Panc1 (cell line): ENCODE data around the gene JUN. TPM values are rescaled to one million over a fixed set of nuclear protein-coding genes. Genes with fewer than 3 reads are reported as not detected.

ENCODE experiments used
- ATAC-seq: fragments of 200-7000 bp; cut with Tn5 transposase; 2 replicates; pipeline ENCODE4 v1.9.1; 2020; ENCODE audit warnings: mild to moderate bottlenecking, moderate library complexity
- BruUV-seq: library from RNA; stranded (reverse); fragments of 400-500 nt; replicated peaks from 2 replicates; lab custom pipeline; 2021; lab: Mats Ljungman, UMichigan
- CTCF ChIA-PET: fragments of 300-600 bp; sonication (Branson Sonifier 250); formaldehyde crosslinking; loops from one replicate; lab custom pipeline; 2022; ENCODE audit warnings: antibody characterized with exemption; lab: Charles Lee
- POLR2A ChIA-PET: fragments of 300-600 bp; sonication (Branson Sonifier 250); formaldehyde crosslinking; loops from one replicate; lab custom pipeline; 2022; ENCODE audit warnings: antibody characterized with exemption; lab: Charles Lee
- DNase-seq: peaks from one replicate; pipeline ENCODE4 v3.0.0-alpha.2; 2010; ENCODE audit warnings: low read depth, low spot score
- H3K27ac ChIP-seq: 2 replicates; pipeline ENCODE4 v1.5.1; 2011; ENCODE audit warnings: mild to moderate bottlenecking, low read length, inconsistent platforms
- H3K27me3 ChIP-seq: fragments of 200-500 bp; sonication (Bioruptor generic); 2 replicates; pipeline ENCODE4 v1.6.0; 2014; ENCODE audit warnings: low read length, inconsistent platforms; ENCODE audit not compliant: control insufficient read depth, insufficient read depth
- H3K36me3 ChIP-seq: fragments of 200-500 bp; sonication (Bioruptor generic); 2 replicates; pipeline ENCODE4 v1.5.1; 2014; ENCODE audit warnings: inconsistent platforms, mild to moderate bottlenecking, low read length, moderate library complexity; ENCODE audit not compliant: control insufficient read depth, insufficient read depth
- H3K4me1 ChIP-seq: 2 replicates; pipeline ENCODE4 v1.5.1; 2011; ENCODE audit warnings: inconsistent platforms, mild to moderate bottlenecking, low read length, moderate library complexity; ENCODE audit not compliant: control insufficient read depth, insufficient read depth
- H3K4me3 ChIP-seq, 2 experiments: 2 replicates each; pipeline ENCODE4 v1.5.1; 2011 to 2012; ENCODE audit warnings: low read depth in 2 of 2, low read length in 2 of 2, mild to moderate bottlenecking in 2 of 2, inconsistent platforms in 1 of 2, moderate library complexity in 1 of 2
- H3K9me3 ChIP-seq: fragments of 200-500 bp; sonication (Bioruptor generic); 2 replicates; pipeline ENCODE4 v1.5.1; 2014; ENCODE audit warnings: low read depth, mild to moderate bottlenecking, inconsistent platforms, low read length, moderate library complexity; ENCODE audit not compliant: control insufficient read depth, insufficient read depth
- POLR2AphosphoS5 ChIP-seq: IDR thresholded peaks from 2 replicates; pipeline ENCODE4 v1.6.1; 2012; ENCODE audit warnings: mild to moderate bottlenecking, low read depth, low read length, moderate library complexity
- SIN3A ChIP-seq: IDR thresholded peaks from 2 replicates; pipeline ENCODE4 v1.6.1; 2012; ENCODE audit warnings: low read depth, mild to moderate bottlenecking, low read length, moderate library complexity, borderline replicate concordance; ENCODE audit not compliant: insufficient read depth
- TCF7L2 ChIP-seq: IDR thresholded peaks from 2 replicates; pipeline ENCODE4 v1.6.1; 2011; ENCODE audit warnings: mild to moderate bottlenecking, low read depth, low read length, inconsistent platforms
- in situ Hi-C: cut with HindIII; loops from 2 replicates; pipeline ENCODE4 v1.10.0; 2016; ENCODE audit warnings: low sequenced_read_pairs, low pct_unique_long_range_greater_than_20kb
- intact Hi-C: fragments of 100-400 bp; cut with micrococcal nuclease; formaldehyde crosslinking; loops from one replicate; pipeline ENCODE4 v1.10.0; 2022; ENCODE audit not compliant: unreplicated experiment
- total RNA-seq: library from RNA; stranded (reverse); gene quantifications from one replicate; pipeline ENCODE4 v1.2.1, GENCODE V29; 2021; ENCODE audit not compliant: unreplicated experiment
- TF ChIP-seq, protein P1 (sequence below): fragments of 450-650 bp; IDR thresholded peaks from 2 replicates; pipeline ENCODE4 v1.5.1; 2017; ENCODE audit warnings: mild to moderate bottlenecking
- TF ChIP-seq, protein P2 (sequence below), 2 experiments: IDR thresholded peaks; 2 replicates each; pipeline ENCODE4 v1.6.1; 2011 to 2012; ENCODE audit warnings: low read depth in 2 of 2, control low read depth in 1 of 2, low read length in 1 of 2, mild to moderate bottlenecking in 1 of 2, moderate library complexity in 1 of 2; ENCODE audit not compliant: insufficient read depth in 1 of 2

The JUN gene
- total RNA-seq, 1 experiment from 2014 or later: 70.0 TPM

- Histone ChIP-seq H3K36me3 (no peaks in the 10 kb centered on the region), H3K4me1 (no peaks in the 10 kb centered on the region; the same call in 1 of the 2 replicates), H3K27ac (no peak overlapping the region), H3K4me3 (no peak overlapping the region), H3K9me3 (no peaks in the 10 kb centered on the region), H3K27me3 (no peaks in the 10 kb centered on the region)
- in situ Hi-C loops (no loop called here), intact Hi-C loops (no loop called here)
- ATAC-seq (no peak), DNase-seq (no peak)
- TF ChIP-seq, protein P1, sequence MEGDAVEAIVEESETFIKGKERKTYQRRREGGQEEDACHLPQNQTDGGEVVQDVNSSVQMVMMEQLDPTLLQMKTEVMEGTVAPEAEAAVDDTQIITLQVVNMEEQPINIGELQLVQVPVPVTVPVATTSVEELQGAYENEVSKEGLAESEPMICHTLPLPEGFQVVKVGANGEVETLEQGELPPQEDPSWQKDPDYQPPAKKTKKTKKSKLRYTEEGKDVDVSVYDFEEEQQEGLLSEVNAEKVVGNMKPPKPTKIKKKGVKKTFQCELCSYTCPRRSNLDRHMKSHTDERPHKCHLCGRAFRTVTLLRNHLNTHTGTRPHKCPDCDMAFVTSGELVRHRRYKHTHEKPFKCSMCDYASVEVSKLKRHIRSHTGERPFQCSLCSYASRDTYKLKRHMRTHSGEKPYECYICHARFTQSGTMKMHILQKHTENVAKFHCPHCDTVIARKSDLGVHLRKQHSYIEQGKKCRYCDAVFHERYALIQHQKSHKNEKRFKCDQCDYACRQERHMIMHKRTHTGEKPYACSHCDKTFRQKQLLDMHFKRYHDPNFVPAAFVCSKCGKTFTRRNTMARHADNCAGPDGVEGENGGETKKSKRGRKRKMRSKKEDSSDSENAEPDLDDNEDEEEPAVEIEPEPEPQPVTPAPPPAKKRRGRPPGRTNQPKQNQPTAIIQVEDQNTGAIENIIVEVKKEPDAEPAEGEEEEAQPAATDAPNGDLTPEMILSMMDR: no peak
- TF ChIP-seq, protein P2, sequence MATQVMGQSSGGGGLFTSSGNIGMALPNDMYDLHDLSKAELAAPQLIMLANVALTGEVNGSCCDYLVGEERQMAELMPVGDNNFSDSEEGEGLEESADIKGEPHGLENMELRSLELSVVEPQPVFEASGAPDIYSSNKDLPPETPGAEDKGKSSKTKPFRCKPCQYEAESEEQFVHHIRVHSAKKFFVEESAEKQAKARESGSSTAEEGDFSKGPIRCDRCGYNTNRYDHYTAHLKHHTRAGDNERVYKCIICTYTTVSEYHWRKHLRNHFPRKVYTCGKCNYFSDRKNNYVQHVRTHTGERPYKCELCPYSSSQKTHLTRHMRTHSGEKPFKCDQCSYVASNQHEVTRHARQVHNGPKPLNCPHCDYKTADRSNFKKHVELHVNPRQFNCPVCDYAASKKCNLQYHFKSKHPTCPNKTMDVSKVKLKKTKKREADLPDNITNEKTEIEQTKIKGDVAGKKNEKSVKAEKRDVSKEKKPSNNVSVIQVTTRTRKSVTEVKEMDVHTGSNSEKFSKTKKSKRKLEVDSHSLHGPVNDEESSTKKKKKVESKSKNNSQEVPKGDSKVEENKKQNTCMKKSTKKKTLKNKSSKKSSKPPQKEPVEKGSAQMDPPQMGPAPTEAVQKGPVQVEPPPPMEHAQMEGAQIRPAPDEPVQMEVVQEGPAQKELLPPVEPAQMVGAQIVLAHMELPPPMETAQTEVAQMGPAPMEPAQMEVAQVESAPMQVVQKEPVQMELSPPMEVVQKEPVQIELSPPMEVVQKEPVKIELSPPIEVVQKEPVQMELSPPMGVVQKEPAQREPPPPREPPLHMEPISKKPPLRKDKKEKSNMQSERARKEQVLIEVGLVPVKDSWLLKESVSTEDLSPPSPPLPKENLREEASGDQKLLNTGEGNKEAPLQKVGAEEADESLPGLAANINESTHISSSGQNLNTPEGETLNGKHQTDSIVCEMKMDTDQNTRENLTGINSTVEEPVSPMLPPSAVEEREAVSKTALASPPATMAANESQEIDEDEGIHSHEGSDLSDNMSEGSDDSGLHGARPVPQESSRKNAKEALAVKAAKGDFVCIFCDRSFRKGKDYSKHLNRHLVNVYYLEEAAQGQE (IDR thresholded peaks at IDR 0.05; ENCODE audit: insufficient read depth in 1 of 2, low read depth in 2 of 2, low read length in 1 of 2): no peak
- TF ChIP-seq TCF7L2 (no peak), POLR2AphosphoS5 (no peak), SIN3A (no peak)
- POLR2A ChIA-PET: no interaction called here
- CTCF ChIA-PET: no interaction called here
- no TSS peak for BruUV-seq
Observed at GRCh38 chr1:58745666-58746065, 38.2 kb downstream of the JUN start.

GRCh38 chr1:58745117-58745516 lies 38.7 kb downstream of the JUN start:
- H3K4me1 ChIP-seq: peaks cover 3% of the 10 kb centered on the region
- intact Hi-C loops (no loop called here), in situ Hi-C loops (no loop called here)
- POLR2A ChIA-PET: no interaction called here
- no peaks in the 10 kb centered on the region for H3K36me3 ChIP-seq
- TF ChIP-seq TCF7L2 (no peak), POLR2AphosphoS5 (no peak), SIN3A (no peak)
- TF ChIP-seq, protein P2 (IDR thresholded peaks at IDR 0.05; ENCODE audit: insufficient read depth in 1 of 2, low read depth in 2 of 2, low read length in 1 of 2): no peak
- TF ChIP-seq, protein P1: no peak
- ATAC-seq (no peak), DNase-seq (no peak)
- H3K27me3 ChIP-seq: no peaks in the 10 kb centered on the region
- CTCF ChIA-PET: no interaction called here
- H3K4me3 ChIP-seq: no peak overlapping the region
- no TSS peak for BruUV-seq
- no peak overlapping the region for H3K27ac ChIP-seq
- no peaks in the 10 kb centered on the region for H3K9me3 ChIP-seq
